Esophagus squamous epithelium (tissue), 4 donors: ENCODE measurements around the gene SARS2.

Experiments used
- POLR2A ChIP-seq, 4 donors: fragments of 450-650 bp; IDR thresholded peaks; one replicate each; pipeline ENCODE4 v1.6.1; 2017; ENCODE audit warnings: antibody characterized with exemption in 4 of 4, mild to moderate bottlenecking in 4 of 4, moderate library complexity in 3 of 4
- TF ChIP-seq, protein P1 (sequence below), 6 experiments: fragments of 450-650 bp in 4 of 6; fragments of 200-600 bp in 2 of 6; sonication (generic) in 2 of 6; IDR thresholded peaks; one replicate each; pipeline ENCODE4 v1.5.1; 2016 to 2019; ENCODE audit warnings: antibody characterized with exemption in 6 of 6, mild to moderate bottlenecking in 4 of 6, moderate library complexity in 4 of 6

DNA sequence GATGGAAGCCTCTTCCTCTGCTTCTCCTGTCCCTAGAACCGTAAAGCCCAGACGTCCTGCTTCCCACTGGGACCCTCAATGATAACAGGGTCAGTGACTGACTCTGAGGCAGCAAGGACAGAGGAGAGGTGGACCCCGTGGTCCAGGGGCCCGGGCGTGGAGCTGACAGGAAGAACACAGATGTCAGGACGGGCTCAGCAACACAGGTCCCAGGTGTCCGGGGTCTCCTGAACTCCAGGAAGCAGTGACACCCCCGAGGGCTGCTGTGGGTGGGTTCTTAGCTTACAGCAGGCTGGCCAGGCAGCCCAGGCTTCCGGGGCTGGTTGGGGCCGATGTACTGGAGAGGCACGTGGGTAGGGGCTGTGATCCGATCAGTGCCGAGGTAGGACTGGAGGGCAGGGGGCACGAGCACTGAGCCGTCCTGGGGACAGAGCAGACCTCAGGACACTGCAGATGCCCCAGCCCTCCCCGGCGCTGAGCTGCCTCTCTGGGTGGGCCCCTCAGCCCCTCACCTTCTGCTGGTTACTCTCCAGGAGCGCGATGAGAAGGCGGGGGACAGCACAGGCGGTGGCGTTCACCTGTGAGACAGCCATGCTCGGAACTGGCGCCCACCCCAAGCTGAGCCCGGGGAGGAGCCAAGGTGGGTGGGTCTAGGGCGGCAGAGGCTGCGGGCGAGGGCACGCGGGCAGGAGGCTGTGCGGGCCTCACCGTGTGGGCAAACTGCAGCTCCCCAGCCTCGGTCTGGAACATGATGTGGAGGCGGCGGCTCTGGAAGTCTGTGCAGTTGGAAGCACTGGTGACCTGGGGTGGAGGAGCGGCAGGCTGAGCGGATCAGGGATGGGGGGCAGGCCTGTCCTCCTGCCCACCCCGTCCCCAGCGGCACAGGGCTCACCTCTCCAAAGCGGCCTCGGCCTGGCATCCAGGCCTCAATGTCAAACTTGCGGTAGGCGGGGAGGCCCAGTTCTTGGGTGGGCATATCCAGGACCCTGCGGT is 14.9 kb downstream of the SARS2 start:
- TF ChIP-seq, protein P1, sequence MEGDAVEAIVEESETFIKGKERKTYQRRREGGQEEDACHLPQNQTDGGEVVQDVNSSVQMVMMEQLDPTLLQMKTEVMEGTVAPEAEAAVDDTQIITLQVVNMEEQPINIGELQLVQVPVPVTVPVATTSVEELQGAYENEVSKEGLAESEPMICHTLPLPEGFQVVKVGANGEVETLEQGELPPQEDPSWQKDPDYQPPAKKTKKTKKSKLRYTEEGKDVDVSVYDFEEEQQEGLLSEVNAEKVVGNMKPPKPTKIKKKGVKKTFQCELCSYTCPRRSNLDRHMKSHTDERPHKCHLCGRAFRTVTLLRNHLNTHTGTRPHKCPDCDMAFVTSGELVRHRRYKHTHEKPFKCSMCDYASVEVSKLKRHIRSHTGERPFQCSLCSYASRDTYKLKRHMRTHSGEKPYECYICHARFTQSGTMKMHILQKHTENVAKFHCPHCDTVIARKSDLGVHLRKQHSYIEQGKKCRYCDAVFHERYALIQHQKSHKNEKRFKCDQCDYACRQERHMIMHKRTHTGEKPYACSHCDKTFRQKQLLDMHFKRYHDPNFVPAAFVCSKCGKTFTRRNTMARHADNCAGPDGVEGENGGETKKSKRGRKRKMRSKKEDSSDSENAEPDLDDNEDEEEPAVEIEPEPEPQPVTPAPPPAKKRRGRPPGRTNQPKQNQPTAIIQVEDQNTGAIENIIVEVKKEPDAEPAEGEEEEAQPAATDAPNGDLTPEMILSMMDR (IDR thresholded peaks at IDR 0.05) = no peak
- TF ChIP-seq POLR2A (IDR thresholded peaks at IDR 0.05) = no peak
